HG02885 (cell line): ENCODE results near the gene AOX1.

Source experiments
- ATAC-seq: cut with Tn5 transposase; IDR thresholded peaks from one replicate; pipeline ENCODE4 v1.9.1; 2021; ENCODE audit warnings: mild to moderate bottlenecking; ENCODE audit not compliant: unreplicated experiment, poor library complexity

The AOX1 gene

DNA sequence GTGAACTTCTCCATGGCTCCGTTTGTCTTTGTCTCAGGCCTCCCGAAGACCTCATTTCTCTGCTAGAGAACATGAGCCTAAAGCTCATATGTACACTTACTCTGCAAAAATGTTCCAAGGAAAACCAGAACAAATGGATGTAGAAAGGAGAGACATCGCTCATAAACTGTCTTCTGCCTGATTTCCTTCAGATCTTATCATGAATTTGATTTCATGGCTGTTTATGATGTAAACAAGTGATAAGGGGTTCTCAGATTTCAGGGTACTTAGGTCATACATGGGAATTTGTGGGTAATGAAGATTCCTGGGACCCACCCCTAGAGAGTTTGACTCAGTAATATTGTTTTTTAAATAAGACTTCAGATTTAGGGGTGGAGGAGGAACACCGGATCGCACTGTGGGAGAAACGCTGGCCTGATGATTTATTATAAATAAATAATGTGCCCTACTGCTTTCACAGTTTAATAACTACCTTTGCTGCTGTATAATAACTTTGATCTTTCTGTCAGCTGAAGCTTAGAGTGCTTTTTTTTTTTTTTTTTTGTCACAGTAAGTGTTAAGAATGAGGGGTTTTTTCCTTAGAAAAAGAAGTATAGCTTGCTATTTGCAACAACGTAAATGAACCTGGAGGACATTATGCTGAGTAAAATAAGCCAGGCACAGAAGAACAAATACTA lies 14.9 kb downstream of the AOX1 start:
- no peak for ATAC-seq

DNA sequence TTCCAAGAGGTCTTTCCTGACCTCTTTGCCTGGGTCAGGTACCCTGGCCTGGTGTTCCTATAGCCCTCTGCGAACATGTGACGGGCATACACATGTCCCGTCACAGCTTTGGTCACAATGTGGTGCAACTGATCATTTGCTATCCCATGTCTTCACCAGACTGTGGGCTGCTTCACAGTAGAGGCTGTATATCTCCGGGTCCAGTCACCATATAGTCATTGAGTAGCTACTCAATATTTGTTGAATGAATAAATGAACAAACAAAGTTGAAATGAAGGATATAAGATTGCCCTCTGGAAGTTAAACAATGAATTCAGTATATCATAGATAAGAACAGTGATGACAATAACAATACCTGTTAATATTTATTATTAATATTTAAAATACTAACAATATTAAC lies 16.8 kb downstream of the AOX1 start:
- no peak for ATAC-seq

DNA sequence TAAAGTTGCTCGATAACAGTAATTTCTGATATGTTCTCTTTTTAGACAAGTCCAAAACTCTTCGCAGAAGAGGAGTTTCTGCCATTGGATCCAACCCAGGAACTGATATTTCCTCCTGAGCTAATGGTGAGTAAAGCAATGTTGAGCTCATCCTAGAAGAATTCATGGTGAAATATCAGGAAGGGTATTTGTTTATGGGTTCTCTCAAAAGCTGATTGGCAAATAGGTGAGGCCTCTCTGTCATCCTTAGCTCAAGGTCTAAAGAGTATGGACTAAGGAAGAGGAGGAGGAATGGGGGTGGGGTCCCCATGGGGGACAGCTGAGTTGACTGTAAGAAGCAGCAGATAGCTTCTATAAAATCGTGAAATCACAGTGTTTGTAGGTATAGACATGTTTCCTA lies 18.2 kb downstream of the AOX1 start:
- no peak for ATAC-seq

DNA sequence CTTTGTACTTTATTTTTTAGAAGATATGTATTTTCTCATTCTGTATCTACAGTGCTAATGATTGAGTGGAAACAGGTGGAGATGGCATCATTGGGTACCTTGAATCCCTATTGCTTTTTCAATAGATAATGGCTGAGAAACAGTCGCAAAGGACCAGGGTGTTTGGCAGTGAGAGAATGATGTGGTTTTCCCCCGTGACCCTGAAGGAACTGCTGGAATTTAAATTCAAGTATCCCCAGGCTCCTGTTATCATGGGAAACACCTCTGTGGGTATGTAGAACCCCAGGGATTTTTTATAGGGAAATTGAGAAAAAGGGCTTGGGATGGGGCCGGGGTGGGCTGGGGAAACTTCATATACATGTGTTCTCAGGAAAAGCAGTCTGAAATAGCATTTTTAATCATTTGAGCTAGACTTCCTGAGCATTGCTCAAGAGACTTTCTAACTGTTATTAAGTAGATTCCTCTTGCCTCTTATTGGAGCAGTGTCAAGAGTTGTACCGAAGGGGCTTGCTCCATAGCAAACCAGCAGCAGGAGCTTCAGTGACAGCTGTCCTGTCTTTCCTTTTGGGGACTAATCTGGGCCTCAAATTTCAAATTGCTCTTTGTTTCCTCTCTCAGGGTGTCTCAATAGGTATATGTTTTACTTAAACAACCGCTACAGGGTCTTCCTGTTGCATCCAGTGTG lies 18.9 kb downstream of the AOX1 start:
- no peak for ATAC-seq

DNA sequence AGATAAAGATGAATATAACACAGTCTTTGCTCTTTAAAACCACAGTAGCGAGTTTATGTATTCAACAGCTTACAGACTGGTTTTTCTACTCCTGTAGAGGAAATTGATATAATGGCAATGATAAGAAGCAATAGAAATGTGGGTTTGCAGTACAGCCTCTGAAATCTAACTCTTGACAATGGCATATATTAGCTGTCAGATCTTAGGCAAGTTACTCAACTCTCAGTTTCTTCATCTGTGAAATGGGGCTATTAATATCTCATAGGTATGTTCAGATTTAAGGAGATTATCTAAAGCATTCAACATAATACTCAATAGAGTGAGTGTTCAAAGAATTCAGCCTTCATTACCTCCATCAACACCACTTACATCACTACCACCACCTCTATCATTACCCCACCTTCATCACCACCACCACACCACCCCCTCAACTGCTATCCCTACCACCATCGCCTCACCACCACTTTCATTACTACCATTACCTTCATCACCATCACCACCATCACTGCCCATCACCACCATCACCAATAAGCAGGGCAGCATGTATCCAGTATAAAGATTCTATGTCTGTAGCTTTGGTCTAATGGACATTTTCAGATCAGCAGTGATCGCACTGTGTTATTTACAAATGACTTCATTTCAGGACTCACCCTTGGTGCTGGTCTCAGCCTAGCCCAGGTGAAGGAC lies 22.7 kb downstream of the AOX1 start:
- ATAC-seq: no peak

DNA sequence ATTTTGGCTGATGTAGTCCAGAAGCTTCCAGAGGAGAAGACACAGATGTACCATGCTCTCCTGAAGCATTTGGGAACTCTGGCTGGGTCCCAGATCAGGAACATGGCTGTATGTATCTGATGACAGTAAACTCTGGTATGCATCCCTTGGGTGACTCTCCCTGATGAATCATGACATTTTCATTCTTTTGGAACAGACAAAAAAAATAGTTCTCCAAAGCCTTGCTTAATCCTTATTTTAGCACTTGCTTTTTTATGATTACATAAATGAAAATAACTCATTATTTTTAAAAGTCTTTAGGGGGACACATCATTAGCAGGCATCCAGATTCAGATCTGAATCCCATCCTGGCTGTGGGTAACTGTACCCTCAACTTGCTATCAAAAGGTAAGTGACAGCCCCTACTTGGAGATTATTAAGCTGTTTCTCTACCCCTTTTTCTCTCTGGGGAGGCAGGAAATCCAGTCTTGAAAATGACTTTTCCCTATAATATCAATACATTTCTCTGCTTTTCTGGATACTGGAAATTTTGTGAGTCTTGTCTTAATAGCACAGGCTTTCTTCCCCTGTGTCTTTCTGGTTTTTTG lies 23.3 kb downstream of the AOX1 start:
- no peak for ATAC-seq

DNA sequence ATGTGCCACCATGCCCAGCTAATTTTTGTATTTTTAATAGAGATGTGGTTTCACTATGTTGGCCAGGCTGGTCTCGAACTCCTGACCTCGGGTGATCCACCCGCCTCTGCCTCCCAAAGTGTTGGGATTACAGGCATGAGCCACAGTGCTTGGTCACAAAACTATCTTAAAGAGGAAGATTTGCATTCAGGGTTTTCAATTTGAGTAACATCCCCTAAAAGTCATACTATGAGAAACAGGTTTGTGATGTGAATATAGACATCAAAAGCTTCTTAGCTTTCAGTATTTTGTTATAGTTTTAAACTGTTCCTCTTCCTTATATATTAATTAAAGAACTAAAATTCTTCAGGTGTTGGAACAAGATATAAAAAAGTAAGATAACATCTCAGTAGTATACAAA lies 24.4 kb downstream of the AOX1 start:
- ATAC-seq: peak; percentile 76

DNA sequence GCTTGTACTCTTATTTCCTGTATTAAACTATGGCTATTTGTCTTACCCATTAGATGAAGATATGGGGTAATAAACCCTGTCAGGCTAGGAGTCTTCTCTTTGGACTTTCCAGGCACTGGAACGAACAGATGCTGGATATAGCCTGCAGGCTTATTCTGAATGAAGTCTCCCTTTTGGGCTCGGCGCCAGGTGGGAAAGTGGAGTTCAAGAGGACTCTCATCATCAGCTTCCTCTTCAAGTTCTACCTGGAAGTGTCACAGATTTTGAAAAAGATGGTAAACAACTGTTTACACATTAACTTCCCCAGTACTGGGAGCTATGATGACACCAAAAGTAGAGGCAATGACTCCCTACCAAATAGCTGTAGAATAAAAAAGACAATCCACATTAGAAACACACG lies 27.9 kb downstream of the AOX1 start:
- ATAC-seq: no peak

DNA sequence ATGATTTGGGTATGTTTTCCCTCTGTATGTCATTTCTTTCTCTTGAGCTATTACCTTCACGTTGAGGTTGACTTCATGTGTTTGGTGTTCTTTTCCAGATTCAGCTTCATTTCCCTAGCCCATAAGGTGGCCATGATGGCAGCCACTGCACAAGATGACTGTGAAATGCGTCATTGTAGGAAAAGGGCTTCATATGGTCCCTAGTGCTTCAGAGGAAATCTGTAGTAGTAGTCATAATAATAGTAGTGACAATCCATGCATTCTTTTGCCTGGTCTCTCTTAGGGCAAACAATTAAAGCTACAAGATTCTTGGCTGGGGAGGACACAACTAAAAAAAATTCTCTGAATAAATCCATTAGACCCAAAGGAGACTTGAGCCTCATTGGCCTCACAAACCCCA lies 28.4 kb downstream of the AOX1 start:
- no peak for ATAC-seq

DNA sequence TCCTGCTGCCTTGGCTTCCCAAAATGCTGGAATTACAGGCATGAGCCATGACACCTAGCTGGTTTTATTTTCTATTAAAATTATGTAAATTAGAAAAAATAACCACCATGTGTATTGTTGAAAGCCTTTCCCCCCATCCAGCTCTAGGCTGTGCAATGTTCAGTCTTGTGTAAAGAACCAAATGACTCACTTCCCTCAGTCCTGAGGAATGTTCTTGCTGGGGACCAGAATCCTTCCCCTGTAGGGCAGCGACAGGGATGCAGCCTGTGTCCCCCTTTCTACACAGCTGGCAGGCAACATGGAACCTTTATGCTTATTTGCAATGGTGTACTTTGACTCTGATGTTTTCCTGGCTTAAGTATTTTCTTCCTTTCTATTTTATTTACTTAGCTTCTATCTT lies 29.4 kb downstream of the AOX1 start:
- peak; percentile 57 for ATAC-seq

DNA sequence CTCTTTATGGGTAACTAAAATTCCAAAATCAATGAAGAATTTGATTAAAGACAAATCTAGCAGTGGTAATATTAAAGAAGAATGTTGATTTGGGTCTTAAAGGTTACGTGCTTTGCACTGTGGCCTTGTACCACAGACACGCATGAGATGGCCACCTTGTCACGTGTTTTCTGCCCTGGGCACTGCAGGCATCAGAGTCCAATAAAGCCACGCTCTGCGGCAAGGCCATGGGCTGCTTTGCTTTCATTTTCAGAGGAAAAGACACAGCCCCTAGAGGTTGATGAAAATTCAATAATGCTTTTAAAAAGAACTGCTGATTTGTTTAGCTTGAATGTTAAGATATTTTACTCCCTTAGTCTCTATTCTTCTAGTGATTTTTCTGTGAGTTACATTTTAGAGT lies 30.4 kb downstream of the AOX1 start:
- peak; percentile 68 for ATAC-seq

DNA sequence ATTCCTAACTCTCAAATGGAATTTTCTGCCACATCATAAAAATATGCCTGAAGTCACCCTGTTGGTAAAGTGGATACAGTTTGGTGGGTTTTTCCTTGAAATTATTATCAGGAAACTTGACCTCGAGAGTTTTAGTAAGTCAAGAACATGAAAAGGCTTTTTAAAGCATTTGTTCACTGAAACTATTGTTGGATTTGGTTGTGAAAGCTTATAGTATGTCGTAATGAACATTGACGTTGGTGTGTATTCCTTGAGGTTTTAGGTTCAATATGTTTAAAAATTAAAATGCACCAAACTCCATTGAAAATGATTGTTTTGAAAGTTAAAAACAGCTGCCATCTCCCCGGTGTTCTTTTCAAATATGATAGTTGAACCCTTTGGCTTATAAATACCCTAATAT lies 30.8 kb downstream of the AOX1 start:
- no peak for ATAC-seq

DNA sequence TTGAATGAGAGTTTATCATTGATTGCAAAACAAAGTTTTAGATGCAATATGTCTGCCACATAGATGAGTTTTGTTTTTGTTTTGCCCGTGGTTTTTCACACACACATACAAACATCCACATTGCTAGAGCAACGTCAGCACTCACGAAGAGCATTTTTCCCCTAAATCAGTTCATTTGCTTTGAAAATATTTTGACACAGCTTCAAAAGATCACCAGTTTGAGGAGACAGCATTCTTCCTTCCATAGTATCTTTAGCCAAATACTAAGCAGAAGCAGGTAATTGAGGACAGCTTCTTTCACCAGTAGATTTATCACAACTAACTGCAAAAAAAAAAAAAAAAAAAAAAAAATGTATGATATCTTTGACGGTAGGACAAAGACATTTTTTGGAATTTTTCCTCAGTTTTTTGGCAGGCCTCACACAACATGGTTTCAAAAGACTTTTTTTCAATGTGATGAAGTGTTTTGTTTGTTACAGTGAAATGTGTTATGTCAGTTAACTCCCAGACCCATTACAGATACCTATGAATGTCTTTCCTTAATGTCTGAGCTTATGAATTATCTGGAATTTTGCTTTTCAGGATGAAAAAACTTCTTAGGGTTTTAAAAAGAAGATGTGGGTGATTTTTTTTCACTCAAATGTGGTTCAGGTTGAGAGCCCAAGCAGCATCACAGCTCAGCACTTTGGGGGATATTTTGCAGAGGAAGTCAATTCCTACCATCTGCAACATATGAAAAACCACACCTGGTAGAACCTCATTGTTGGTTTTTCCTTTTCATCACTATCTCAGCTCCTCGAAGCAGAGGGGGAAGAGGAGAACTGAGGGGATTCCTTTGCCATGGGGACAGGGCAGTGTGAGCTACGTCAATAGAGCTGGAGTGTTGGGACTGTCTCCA lies 31.6 kb downstream of the AOX1 start:
- ATAC-seq: no peak

DNA sequence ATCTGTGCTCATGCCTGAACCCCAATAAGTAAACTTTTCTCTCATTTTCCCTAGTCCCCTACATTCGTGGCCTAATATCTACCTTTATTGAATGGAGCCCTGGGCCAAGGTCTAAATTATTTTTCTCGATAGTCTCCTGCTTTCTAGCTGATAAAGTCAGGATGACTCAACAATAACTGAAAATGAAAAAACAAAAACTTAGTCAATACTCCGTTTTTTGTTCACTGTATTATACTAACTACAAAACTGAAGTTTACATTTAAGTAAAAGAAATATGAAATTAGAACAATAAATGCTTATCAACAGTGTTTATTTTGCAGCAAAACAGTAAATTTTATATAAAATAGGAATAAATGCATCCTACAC lies 32.2 kb downstream of the AOX1 start:
- ATAC-seq: no peak

DNA sequence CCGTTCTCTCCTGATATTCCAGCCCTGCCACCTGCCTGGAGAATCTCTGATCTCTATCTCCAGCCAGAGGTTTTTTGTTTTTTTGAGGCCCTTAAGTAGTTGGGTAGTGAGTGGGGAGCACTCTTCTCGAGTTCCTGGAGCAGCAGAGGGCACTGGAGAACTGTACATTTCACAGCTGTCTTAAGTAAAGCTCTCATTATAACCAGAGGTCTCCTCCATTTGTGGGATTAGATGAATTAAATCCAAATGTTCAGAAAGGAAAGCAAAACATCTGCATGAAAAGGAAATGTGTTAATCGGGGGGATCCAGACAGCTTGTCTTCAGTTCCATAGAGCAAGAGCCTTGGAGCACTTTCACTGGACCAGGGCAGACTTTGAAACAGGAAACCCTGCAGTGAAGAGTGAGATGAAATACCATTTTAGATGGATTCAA lies 32.8 kb downstream of the AOX1 start:
- no peak for ATAC-seq

DNA sequence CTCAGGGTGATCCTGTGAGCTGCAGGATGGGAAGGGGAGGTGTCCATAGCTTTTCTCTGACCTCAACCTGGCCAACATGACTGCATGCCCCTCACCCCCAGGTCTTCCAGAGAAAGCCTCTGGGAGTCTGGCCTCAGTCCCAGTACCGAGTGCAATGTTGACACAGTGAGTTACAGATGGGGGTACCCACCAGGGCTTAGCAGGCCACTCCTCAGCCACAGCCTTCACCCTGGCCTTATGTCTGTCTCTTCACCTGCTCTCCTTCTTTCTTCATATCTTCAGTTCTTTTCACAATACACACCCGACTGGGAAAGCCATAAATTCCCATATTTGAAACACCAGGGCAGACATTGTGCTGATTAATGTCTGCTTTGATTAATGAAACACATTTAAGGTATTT lies 33.5 kb downstream of the AOX1 start:
- ATAC-seq: no peak

DNA sequence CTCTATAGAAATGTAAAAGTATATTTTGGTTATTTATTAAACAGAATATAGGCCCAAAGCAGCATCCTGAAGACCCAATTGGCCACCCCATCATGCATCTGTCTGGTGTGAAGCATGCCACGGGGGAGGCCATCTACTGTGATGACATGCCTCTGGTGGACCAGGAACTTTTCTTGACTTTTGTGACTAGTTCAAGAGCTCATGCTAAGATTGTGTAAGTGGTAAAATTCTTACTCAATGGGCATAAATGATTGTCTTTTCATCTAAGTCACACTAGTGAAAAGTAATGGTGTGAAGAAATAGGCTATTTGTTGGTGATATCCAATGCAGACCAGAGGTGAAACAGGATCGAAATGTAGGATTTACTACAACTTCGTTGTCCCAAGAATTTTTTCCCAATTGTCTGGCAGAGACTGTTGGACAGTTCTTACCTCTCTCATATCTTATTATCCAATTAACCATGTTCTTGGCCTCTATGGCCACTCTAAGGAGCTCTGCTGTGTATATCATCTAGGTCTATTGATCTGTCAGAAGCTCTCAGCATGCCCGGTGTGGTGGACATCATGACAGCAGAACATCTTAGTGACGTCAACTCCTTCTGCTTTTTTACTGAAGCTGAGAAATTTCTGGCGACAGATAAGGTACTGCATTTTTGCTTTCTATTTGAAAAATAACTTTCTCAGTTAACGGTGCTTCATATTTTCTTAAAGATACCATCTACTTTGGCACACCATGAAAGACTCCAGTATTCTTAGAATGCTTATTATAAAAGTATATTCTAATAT lies 35.0 kb downstream of the AOX1 start:
- ATAC-seq: no peak

DNA sequence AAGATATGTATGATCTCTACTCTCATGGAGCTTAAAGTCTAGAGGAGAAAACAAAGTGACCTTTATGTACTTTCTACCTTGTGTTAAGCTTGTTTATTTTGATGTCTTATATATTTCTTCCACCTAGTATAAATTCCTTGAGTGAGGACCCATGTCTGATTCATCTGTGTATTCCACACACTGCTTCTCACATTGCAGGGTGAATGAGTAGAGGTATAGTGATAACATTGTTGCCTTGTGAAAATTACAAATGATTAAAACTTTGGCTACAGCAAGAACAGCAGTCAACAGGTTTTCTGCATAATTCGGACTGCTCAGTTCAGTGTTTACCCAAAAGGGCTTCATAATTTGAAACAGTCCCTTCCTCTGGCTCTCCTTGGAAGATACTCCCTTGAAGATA lies 36.3 kb downstream of the AOX1 start:
- no peak for ATAC-seq

DNA sequence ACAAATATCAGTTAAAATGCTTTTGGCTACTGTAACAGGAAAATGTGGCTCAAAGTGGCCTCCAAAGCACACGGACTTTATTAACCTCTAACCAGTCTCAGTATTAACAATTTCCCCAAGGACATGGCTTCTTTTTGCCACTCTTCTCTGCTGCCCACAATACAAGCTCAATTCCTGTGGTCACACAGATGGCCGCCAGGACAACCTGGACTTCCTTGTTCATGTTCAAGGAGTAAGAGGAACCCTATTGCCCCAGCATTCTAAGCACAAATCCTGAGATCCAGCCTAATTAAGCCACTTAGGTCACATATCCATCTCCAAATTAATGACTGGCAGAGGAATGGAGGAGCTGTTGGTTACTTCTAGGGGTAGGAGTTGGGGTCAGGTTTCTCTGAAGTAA lies 38.2 kb downstream of the AOX1 start:
- no peak for ATAC-seq

DNA sequence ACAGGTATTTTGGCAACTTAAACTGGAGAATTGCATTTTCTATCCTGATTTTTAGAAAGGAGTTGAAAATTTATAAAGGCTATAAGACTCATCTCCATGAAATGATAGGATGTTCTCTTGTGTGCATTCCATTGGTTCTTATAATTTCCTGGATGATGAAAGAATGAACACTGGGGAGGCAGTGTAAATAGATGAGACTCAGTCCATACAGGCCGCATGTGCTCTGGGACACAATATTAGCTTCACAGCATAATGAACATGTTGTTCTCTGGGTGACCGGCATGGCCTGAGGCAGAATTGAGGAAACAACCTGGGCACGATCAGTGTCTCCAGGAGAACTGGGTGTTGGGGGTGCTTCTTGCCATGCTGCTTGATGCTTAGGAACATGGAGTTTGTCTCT lies 38.8 kb downstream of the AOX1 start:
- no peak for ATAC-seq
